ENCODE results near the gene FIZ1. TPM values are rescaled to one million over a fixed set of nuclear protein-coding genes. Genes with fewer than 3 reads are reported as not detected.

FIZ1 gene
- total RNA-seq, 1 donor from 2014 or later, result 4.8 TPM

DNA sequence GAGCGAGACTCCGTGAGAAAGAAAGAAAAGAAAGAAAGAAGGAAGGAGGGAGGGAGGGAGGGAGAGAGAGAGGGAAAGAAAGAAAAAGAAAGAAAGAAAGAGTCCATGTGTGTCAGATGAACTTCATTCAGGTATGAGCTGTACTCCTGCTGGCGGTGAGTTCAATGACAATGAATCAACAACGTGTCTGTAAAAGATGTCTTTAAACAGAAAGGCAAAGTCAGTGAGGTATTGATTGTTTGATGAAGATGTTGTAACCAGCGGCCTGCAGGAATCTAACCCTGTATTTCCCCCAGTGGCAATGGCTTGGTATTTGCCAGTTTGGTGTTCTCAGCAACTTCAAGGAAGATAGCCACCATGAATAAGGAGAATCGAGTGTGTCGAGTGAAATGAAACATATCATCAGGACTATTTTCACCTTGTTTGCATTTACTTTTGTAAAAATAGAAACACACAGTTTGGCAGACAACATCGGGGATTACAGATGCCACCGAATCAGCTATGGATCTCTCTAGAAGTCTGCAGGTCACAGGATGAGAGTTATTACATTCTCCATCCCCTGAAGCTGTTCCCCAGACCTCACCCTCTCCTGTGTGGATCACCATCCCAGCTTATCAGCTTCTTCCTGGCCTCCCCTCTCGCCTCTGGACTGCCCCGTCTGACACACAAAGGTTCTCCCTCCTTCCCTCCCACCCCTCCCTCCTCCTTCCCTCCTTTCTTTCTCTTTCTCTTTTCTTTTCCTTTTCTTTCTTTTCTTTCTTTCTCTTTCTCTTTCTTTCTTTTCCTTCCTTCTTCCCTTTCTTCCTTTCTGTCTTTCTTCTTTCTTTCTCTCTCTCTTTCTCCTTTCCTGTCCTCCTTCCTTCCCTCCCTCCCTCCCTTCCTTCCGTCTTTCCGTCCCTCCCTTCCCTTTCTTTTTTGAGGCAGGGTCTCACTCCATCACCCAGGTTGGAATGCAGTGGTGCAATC is 45.8 kb downstream of the FIZ1 start:
- Histone ChIP-seq H4K20me1 (ENCODE audit: low read depth) (no peaks in the 10 kb centered on the region), H3K4me2 (no peak overlapping the region), H3K79me2 (ENCODE audit: low read depth) (no peaks in the 10 kb centered on the region), H3K36me3 (no peaks in the 10 kb centered on the region), H3K4me1 (peaks cover 52% of the 10 kb centered on the region), H3K9ac (no peak overlapping the region), H3K27me3 (no peaks in the 10 kb centered on the region), H3K4me3 (no peak overlapping the region), H3F3A (ENCODE audit: low read depth) (peaks cover 57% of the 10 kb centered on the region), H3K27ac (no peak overlapping the region), H2AFZ (replicated peaks) (no peak overlapping the region), H3K9me3 (ENCODE audit: low read depth) (no peaks in the 10 kb centered on the region)
- peaks cover 20% of the 10 kb centered on the region for H3K27me3 Mint-ChIP-seq (ENCODE audit: insufficient read depth, low read depth)
- H3K27ac Mint-ChIP-seq, result peak overlapping the region; percentile 85
- peaks cover 65% of the 10 kb centered on the region for H3K4me1 Mint-ChIP-seq
- no peak for DNase-seq (ENCODE audit: low spot score)
- no peak overlapping the region for H3K4me3 Mint-ChIP-seq
- no peaks in the 10 kb centered on the region for H3K9me3 Mint-ChIP-seq
- H3K36me3 Mint-ChIP-seq, result no peaks in the 10 kb centered on the region
- TF ChIP-seq EZH2phosphoT487 (IDR thresholded peaks at IDR 0.05) (no peak), EZH2 (IDR thresholded peaks at IDR 0.05) (no peak)
- TF ChIP-seq, protein P1, sequence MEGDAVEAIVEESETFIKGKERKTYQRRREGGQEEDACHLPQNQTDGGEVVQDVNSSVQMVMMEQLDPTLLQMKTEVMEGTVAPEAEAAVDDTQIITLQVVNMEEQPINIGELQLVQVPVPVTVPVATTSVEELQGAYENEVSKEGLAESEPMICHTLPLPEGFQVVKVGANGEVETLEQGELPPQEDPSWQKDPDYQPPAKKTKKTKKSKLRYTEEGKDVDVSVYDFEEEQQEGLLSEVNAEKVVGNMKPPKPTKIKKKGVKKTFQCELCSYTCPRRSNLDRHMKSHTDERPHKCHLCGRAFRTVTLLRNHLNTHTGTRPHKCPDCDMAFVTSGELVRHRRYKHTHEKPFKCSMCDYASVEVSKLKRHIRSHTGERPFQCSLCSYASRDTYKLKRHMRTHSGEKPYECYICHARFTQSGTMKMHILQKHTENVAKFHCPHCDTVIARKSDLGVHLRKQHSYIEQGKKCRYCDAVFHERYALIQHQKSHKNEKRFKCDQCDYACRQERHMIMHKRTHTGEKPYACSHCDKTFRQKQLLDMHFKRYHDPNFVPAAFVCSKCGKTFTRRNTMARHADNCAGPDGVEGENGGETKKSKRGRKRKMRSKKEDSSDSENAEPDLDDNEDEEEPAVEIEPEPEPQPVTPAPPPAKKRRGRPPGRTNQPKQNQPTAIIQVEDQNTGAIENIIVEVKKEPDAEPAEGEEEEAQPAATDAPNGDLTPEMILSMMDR (IDR thresholded peaks at IDR 0.05), result no peak

DNA sequence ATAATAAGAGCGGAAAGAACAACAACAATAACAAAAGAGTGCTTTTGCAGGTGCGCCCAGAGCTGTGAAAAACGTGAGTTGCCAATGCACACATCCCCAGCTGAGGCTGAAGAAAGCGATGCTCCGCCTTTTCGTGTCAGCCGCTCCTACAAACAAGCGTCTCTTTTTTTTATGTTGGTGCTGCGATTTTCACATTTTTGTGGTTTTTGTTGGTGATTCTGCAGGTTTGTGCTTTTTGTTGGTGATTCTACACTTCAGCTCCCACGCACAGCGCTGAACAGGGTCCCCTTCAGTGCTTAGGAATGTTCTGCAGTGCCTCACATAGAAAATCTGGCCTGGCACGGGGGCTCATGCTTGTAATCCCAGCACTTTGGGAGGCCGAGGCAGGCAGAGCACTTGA is 46.7 kb downstream of the FIZ1 start:
- peaks cover 21% of the 10 kb centered on the region for H3K27me3 Mint-ChIP-seq (ENCODE audit: insufficient read depth, low read depth)
- H3K4me1 Mint-ChIP-seq, result peaks cover 68% of the 10 kb centered on the region
- Histone ChIP-seq H3K9me3 (ENCODE audit: low read depth) (no peaks in the 10 kb centered on the region), H3K36me3 (no peaks in the 10 kb centered on the region), H4K20me1 (ENCODE audit: low read depth) (no peaks in the 10 kb centered on the region), H3K79me2 (ENCODE audit: low read depth) (no peaks in the 10 kb centered on the region), H3K27ac (no peak overlapping the region), H3K9ac (no peak overlapping the region), H3K4me2 (peak overlapping the region; percentile 31), H3F3A (ENCODE audit: low read depth) (peaks cover 59% of the 10 kb centered on the region), H3K4me3 (no peak overlapping the region), H2AFZ (replicated peaks) (peak overlapping the region; percentile 77), H3K27me3 (no peaks in the 10 kb centered on the region), H3K4me1 (peaks cover 54% of the 10 kb centered on the region)
- DNase-seq (ENCODE audit: low spot score), result no peak
- TF ChIP-seq, protein P1 (IDR thresholded peaks at IDR 0.05), result no peak
- no peak for TF ChIP-seq EZH2phosphoT487 (IDR thresholded peaks at IDR 0.05)
- no peak for TF ChIP-seq EZH2 (IDR thresholded peaks at IDR 0.05)
- H3K27ac Mint-ChIP-seq, result peak overlapping the region; percentile 82
- no peaks in the 10 kb centered on the region for H3K36me3 Mint-ChIP-seq
- no peaks in the 10 kb centered on the region for H3K9me3 Mint-ChIP-seq
- H3K4me3 Mint-ChIP-seq, result peak overlapping the region; percentile 16

DNA sequence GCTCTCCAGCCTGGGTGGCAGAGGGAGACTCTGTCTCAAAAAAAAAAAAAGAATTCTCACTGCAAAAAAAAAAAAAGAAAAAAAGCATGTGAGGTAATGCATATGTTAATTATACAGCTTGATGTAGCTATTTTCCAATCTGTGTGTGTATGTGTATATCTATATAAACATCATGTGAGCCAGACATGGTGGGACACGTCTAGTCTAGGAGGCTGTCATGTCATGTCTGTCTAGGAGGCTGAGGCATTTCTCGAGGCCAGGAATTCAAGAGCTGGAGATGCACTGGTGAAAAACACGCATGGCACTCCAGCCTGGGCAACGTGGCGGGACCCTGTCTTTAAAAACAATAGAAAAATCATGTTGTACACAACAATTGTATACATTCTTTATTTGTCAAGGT is 47.1 kb downstream of the FIZ1 start:
- H3K4me3 Mint-ChIP-seq, result peak overlapping the region; percentile 16
- H3K79me2 ChIP-seq (ENCODE audit: low read depth), result no peaks in the 10 kb centered on the region
- H3K27me3 Mint-ChIP-seq (ENCODE audit: insufficient read depth, low read depth), result peaks cover 21% of the 10 kb centered on the region
- H3K27ac ChIP-seq, result no peak overlapping the region
- peaks cover 58% of the 10 kb centered on the region for H3K4me1 ChIP-seq
- TF ChIP-seq EZH2phosphoT487 (IDR thresholded peaks at IDR 0.05) (no peak), EZH2 (IDR thresholded peaks at IDR 0.05) (no peak)
- TF ChIP-seq, protein P1 (IDR thresholded peaks at IDR 0.05), result no peak
- H3K27me3 ChIP-seq, result no peaks in the 10 kb centered on the region
- no peaks in the 10 kb centered on the region for H3K36me3 Mint-ChIP-seq
- H2AFZ ChIP-seq (replicated peaks), result no peak overlapping the region
- H3K4me3 ChIP-seq, result no peak overlapping the region
- H3K9ac ChIP-seq, result no peak overlapping the region
- no peak for DNase-seq (ENCODE audit: low spot score)
- peaks cover 63% of the 10 kb centered on the region for H3F3A ChIP-seq (ENCODE audit: low read depth)
- no peak overlapping the region for H3K27ac Mint-ChIP-seq
- no peaks in the 10 kb centered on the region for H3K9me3 ChIP-seq (ENCODE audit: low read depth)
- peaks cover 68% of the 10 kb centered on the region for H3K4me1 Mint-ChIP-seq
- no peaks in the 10 kb centered on the region for H4K20me1 ChIP-seq (ENCODE audit: low read depth)
- H3K36me3 ChIP-seq, result no peaks in the 10 kb centered on the region
- H3K9me3 Mint-ChIP-seq, result no peaks in the 10 kb centered on the region
- H3K4me2 ChIP-seq, result peak overlapping the region; percentile 31

All from neural progenitor cell (in vitro differentiated cells).